ENCODE measurements around the gene PRRC2B.
A peak's percentile ranks its signal among the peaks of the same experiment; 100 is the strongest.
"Not testable (repeated sequence)": the region's sequence is repeated elsewhere in the genome, so short reads cannot be mapped to it uniquely, and the experiment has no call there.

PRRC2B gene

DNA sequence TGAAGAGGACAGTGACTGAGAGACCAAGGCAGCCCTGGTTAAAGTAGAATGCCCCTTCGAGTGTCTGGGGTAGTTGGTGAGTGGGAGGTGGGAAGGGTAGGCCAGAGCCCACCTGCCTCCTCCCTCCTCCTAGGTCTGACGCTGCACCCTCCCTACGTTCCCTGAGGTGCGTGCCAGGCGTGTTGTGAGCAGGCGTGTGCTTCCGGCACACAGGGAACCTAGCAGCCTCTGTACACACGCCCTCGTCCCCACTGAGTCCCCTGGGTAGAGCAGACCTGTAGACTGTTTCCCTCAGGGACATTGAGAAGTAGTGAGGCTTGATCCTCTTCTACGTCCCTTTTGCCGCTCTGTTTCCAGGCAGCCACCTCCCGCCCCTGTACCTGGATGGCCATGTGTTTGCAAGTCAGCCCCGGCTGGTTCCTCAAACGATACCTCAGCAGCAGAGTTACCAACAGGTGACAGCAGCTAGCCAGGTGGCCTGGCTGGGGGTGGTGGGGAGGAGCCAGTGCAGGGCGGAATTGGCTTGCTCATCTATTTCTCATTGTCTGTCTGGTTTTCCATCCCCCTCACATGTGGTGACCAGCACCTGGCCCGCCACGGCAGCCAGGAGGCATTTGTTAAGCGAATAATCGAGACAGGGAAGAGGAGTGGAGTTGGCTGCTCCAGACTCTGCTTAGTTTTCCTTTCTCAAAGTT is 92.0 kb downstream of the PRRC2B start:
- no peak for DNase-seq (ENCODE audit: low read depth)

GRCh38 chr9:131487001-131487400 is 93.1 kb downstream of the PRRC2B start:
- DNase-seq (ENCODE audit: low read depth): no peak

DNA sequence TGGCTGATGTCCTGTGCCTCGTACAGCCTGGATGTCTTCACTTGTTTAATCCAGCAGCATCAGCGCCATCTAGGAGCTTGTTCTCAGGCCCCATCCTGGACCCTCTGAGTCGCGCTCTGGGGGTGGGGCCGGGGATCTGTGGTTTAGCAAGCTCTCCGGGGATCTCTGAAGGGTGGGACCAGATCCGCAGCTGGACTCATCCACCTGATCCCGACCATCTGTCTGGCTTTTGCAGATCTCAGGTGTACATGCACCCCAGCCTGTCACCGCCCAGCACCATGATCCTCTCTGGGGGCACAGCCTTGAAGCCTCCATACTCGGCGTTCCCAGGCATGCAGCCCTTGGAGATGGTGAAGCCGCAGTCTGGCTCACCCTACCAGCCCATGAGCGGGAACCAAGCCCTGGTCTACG is 93.7 kb downstream of the PRRC2B start:
- DNase-seq (ENCODE audit: low read depth): no peak

DNA sequence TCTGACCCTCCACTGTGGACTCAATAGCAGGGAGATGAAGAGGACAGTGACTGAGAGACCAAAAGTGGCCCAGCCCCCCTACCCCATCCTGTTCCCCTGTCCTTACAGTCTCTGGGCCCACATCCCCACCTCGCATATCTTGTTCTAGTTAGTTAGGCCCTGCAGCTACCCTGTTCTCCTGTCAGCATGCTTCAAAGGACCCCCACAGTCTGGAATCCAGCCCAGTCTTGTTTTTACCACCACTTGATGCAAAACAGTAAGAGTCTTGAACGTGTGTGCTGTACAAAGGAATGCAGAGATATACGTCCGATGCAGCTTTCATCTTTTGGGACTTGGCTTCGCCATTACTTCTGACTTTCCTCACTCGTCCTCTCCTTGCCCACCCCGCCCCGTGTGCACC is 96.6 kb downstream of the PRRC2B start:
- DNase-seq (ENCODE audit: low read depth): no peak

DNA sequence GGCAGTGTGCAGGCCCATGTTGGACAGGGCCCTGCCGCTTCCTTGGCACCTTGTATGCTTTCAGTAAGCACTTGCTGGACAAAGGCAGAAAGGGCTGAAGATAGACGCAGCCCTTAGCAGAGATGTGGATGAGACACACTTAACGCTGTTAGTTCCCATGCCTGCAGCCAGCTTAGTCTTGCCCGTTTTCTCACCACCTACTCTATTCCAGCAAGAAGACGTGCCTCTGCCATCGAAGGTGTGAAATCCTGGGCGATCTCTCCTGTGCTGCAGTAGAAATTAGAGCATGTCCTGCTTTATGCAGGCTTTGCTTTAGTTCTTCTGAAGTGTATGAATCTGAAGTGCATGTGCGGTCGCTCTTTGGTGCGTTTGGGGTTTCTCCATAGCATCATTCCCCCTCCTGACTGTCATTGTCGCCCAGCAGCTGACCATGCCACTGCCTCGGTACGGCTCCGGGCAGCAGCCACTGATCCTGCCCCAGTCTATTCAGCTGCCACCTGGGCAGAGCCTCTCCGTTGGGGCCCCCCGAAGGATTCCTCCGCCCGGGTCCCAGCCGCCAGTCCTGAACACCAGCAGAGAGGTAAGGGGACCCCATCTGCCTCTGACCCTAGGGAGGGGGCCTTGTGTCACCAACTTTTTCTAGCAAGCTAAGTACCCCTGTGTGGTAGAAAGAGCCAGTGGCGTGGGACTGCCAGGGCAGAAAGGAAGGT is 97.3 kb downstream of the PRRC2B start:
- no peak for DNase-seq (ENCODE audit: low read depth)

DNA sequence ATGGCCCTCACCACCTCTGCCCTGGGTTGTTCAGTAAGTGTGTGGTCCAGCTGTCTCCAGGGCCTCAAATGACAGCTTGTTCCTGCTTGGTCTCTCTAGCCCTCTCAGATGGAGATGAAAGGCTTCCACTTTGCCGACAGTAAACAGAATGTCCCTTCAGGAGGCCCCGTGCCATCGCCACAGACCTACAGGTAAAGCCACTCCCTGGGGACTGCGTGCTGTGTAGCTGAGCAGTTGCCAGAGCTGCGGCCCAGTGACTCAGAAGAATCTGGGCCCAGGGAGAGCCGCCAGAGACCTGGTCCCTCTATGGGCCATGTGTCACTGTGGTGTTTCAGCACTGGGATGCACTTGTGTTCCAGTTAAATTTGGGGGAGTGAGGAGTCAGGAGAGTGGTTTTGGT is 98.2 kb downstream of the PRRC2B start:
- no peak for DNase-seq (ENCODE audit: low read depth)

GRCh38 chr9:131494296-131494870 is 100.5 kb downstream of the PRRC2B start:
- DNase-seq (ENCODE audit: low read depth): no peak

DNA sequence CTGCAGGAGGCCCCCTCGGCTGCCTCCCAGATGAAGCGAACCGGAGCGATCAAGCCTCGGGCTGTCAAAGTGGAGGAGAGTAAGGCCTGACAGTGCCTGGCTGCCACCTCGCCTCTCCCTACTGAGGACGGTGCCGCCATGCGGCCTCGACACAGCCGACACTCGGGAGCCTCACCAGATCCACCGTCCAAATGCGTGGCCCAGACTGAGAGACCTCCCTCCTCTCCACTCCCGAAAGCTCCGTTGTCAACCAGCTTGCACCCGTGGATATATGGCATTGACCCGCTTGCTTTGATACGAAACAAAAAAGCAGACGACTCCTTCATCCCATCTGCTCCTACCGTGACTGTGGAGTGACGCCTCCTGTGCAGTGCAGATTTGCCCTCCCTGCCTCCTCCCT is 101.9 kb downstream of the PRRC2B start:
- DNase-seq (ENCODE audit: low read depth): no peak

DNA sequence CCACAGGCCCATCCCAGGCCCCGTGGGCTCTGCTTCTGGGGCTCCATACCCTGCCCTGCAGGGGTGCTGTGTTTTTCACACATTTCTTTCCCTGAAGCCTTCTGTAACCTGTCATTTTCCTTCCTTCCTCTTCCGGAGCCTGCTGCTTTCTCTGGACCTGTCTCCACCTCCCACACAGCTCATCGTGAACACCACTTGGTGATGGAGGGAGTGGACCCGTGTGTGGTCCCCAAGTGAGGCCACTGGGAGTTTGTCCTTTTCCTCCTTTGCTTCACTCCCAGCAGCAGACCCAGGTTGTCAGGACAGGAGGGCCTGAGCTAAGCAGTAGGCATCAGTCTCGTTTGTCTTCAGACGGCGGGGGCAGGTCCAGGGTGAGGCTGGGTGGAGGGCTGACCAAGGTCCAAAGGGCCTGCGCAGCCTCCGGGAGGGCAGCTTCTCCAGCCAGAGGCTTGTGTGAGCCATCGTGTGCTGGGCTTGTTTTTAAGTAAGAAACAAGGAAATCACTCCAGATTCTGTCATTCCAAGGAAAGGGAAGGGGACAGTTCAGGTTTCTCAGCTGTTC is 103.0 kb downstream of the PRRC2B start:
- DNase-seq (ENCODE audit: low read depth): no peak

DNA sequence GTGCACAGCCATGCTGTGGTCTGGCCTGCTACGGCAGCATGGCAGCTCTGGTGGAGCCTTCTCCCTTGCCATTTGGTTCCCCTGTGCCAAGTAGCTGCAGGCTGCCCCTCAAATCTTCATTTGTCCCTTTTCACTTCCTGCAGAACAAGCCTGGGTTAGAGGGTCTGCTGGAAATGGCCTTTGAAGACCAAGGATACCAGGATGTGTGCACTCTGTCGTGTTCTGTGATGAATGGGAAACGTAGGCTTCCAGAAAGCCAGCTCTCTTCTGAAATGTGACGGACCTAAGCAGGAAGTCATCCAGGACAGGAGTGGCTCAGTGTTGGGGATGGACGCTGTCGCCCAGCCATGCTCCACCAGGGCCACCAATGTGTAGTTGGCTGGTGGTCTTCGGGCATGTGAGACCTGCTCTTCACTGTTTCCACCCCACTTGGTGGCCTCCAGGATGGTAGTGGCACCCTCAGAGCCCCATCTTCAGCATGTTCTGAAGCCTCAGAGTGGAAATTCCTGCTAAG is 105.4 kb downstream of the PRRC2B start:
- no peak for DNase-seq (ENCODE audit: low read depth)

- peak; percentile 63 for DNase-seq (ENCODE audit: low read depth)
These were observed 106.5 kb downstream of the PRRC2B start for GRCh38 chr9:131500377-131500776.

- DNase-seq (ENCODE audit: low read depth): peak; percentile 31
These were observed 107.2 kb downstream of the PRRC2B start for GRCh38 chr9:131500939-131501541.

GRCh38 chr9:131502781-131503625 is 109.1 kb downstream of the PRRC2B start, which contains the start of gene POMT1:
POMT1 (plus strand) TSS chr9:131502918; CDS start chr9:131504219, 1,301 bp downstream.
- peak; percentile 84 for DNase-seq (ENCODE audit: low read depth)

- peak; percentile 20 for DNase-seq (ENCODE audit: low read depth)
These were observed 110.0 kb downstream of the PRRC2B start for GRCh38 chr9:131503626-131504465.

DNA sequence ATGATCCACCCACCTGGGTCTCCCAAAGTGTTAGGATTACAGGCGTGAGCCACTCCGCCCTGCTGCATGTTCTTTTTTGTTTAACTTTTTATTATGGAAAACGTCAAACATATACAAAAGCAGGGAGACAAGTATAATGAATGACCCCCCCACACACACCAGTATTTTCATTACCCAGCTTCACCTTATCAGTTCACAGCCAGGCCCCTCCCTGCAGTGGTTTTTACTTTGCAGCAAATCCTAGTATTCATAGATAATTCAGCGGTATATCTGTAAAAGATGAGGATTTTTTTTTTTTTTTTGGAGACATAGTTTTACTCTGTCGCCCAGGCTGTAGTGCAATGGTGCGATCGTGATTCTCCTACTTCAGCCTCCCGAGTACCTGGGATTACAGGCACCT is 111.1 kb downstream of the PRRC2B start:
- DNase-seq (ENCODE audit: low read depth): no peak

DNA sequence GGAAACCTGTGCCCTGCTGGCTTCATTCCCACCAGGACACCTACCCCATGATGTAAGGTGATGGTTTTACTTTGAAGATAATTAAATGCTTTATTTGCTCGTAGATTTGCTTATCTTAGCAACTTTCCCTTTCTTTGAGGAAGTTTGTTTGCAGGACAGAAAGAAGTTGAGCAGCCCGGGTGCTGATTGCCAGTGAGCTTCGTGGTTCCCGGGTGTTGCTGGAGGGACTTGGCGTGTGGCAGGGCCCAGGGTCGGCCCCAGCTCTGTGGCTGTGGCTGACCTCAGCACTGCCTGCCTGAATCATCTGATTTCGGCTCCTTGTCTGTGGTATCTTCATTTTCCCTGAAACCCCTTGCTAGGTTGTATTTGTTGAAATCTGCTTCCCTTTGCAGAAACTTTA is 117.5 kb downstream of the PRRC2B start:
- DNase-seq (ENCODE audit: low read depth): no peak

DNA sequence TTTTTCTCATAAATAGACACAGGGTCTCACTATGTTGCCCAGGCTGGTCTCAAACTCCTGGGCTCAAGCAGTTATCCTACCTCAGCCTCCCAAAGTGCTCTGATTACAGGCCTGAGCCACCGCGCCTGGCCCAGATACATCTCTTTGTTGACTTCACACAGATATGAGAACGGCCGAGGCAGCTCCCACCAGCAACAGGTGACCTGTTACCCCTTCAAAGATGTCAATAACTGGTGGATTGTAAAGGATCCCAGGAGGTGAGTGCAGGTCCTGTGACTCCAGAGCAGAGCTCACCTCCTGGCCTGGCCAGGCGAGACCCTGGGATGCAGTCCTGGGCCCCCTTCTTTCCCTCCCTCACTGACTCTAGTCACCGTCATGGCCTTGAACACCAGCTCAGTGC is 118.0 kb downstream of the PRRC2B start:
- no peak for DNase-seq (ENCODE audit: low read depth)

GRCh38 chr9:131513177-131513576 is 119.3 kb downstream of the PRRC2B start:
- no peak for DNase-seq (ENCODE audit: low read depth)

DNA sequence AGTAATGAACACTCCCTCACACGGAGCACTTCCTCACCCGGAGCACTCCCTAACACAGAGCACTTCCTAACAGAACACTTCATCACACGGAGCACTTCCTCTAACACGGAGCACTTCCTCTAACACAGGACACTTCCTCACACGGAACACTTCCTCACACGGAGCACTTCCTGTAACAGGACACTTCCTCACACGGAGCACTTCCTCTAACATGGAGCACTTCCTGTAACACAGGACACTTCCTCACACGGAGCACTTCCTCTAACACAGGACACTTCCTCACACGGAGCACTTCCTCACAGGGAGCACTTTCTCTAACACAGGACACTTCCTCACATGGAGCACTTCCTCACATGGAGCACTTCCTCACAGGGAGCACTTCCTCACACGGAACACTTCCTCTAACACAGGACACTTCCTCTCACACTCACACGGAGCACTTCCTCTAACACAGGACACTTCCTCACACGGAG is 121.7 kb downstream of the PRRC2B start:
- not testable (repeated sequence) for DNase-seq (ENCODE audit: low read depth)

DNA sequence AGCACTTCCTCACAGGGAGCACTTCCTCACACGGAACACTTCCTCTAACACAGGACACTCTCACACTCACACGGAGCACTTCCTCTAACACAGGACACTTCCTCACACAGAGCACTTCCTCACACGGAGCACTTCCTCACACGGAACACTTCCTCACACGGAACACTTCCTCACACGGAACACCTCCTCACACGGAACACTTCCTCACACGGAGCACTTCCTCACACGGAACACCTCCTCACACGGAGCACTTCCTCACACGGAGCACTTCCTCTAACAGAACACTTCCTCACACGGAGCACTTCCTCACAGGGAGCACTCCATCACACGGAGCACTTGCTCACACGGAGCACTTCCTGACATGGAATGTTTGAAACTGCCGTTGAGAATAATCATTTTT is 122.2 kb downstream of the PRRC2B start:
- no peak for DNase-seq (ENCODE audit: low read depth)
